Measurements from ENCODE around the gene DLAT. TPM values are rescaled to one million over a fixed set of nuclear protein-coding genes. Genes with fewer than 3 reads are reported as not detected.
"Not testable (repeated sequence)": the region's sequence is repeated elsewhere in the genome, so short reads cannot be mapped to it uniquely, and the experiment has no call there.

Gene DLAT
- total RNA-seq, 2 experiments from 2014 or later = 26.2 to 26.7 TPM

GRCh38 chr11:112013497-112014164, 11.6 kb upstream of the DLAT start:
- Mint-ChIP-seq H3K27ac (no peak overlapping the region), H3K9me3 (no peaks in the 10 kb centered on the region), H3K27me3 (peaks cover 14% of the 10 kb centered on the region), H3K4me3 (no peak overlapping the region), H3K36me3 (ENCODE audit: low read depth) (no peaks in the 10 kb centered on the region), H3K4me1 (no peaks in the 10 kb centered on the region)
- no peak for DNase-seq
- CTCF ChIA-PET = no interaction called here
- POLR2A ChIA-PET = no interaction called here

- Mint-ChIP-seq H3K27me3 (peaks cover under 1% of the 10 kb centered on the region), H3K4me1 (no peaks in the 10 kb centered on the region), H3K9me3 (no peaks in the 10 kb centered on the region), H3K4me3 (no peak overlapping the region), H3K36me3 (ENCODE audit: low read depth) (peaks cover 6% of the 10 kb centered on the region), H3K27ac (no peak overlapping the region)
- ChIA-PET CTCF (no interaction called here), POLR2A (interaction anchor here (1.3 kb wide), 1 partner anchor 13 kb away, joined by 3 read pairs; no protein-coding TSS in a partner anchor)
- no peak for DNase-seq
These were observed 9.0 kb upstream of the DLAT start for GRCh38 chr11:112016088-112016764.

- H3K27me3 Mint-ChIP-seq = no peaks in the 10 kb centered on the region
- H3K27ac Mint-ChIP-seq = no peak overlapping the region
- H3K4me1 Mint-ChIP-seq = no peaks in the 10 kb centered on the region
- CTCF ChIA-PET = no interaction called here
- no peaks in the 10 kb centered on the region for H3K9me3 Mint-ChIP-seq
- no peak overlapping the region for H3K4me3 Mint-ChIP-seq
- peaks cover 6% of the 10 kb centered on the region for H3K36me3 Mint-ChIP-seq (ENCODE audit: low read depth)
- no peak for DNase-seq
- POLR2A ChIA-PET = interaction anchor here (1.3 kb wide), 1 partner anchor 14 kb away, joined by 3 read pairs; no protein-coding TSS in a partner anchor
These were observed 8.3 kb upstream of the DLAT start for GRCh38 chr11:112016765-112017376.

GRCh38 chr11:112017538-112017937, 7.7 kb upstream of the DLAT start:
- H3K27me3 Mint-ChIP-seq = no peaks in the 10 kb centered on the region
- H3K36me3 Mint-ChIP-seq (ENCODE audit: low read depth) = peaks cover 6% of the 10 kb centered on the region
- H3K27ac Mint-ChIP-seq = no peak overlapping the region
- no peaks in the 10 kb centered on the region for H3K9me3 Mint-ChIP-seq
- CTCF ChIA-PET = no interaction called here
- DNase-seq = no peak
- H3K4me3 Mint-ChIP-seq = no peak overlapping the region
- H3K4me1 Mint-ChIP-seq = peaks cover 2% of the 10 kb centered on the region
- POLR2A ChIA-PET = interaction anchor here (1.3 kb wide), 1 partner anchor 15 kb away, joined by 3 read pairs; no protein-coding TSS in a partner anchor

- H3K27me3 Mint-ChIP-seq = no peaks in the 10 kb centered on the region
- no peak overlapping the region for H3K4me3 Mint-ChIP-seq
- peaks cover 6% of the 10 kb centered on the region for H3K36me3 Mint-ChIP-seq (ENCODE audit: low read depth)
- CTCF ChIA-PET = no interaction called here
- POLR2A ChIA-PET = no interaction called here
- peaks cover 11% of the 10 kb centered on the region for H3K4me1 Mint-ChIP-seq
- no peak overlapping the region for H3K27ac Mint-ChIP-seq
- H3K9me3 Mint-ChIP-seq = no peaks in the 10 kb centered on the region
- DNase-seq = no peak
These were observed 6.1 kb upstream of the DLAT start for GRCh38 chr11:112019066-112019465.

GRCh38 chr11:112023104-112023503, 2.1 kb upstream of the DLAT start:
- DNase-seq = no peak
- Mint-ChIP-seq H3K36me3 (ENCODE audit: low read depth) (peaks cover 18% of the 10 kb centered on the region), H3K27ac (no peak overlapping the region), H3K4me3 (peak overlapping the region; percentile 21), H3K9me3 (no peaks in the 10 kb centered on the region), H3K4me1 (peaks cover 23% of the 10 kb centered on the region), H3K27me3 (no peaks in the 10 kb centered on the region)
- CTCF ChIA-PET = interaction anchor here (0.6 kb wide), 1 partner anchor 91 kb away, joined by 4 read pairs; no protein-coding TSS in a partner anchor
- POLR2A ChIA-PET = no interaction called here

GRCh38 chr11:112024178-112024772, 933 bp upstream of the DLAT start:
- DNase-seq = no peak
- ChIA-PET CTCF (interaction anchor here (0.7 kb wide), 1 partner anchor 49 kb away, joined by 3 read pairs; no protein-coding TSS in a partner anchor), POLR2A (interaction anchor here (1.0 to 1.4 kb wide), 6 partner anchors 33 to 97 kb away, joined by 3 to 6 read pairs (median 4); partner anchors contain the start of genes SDHD and TIMM8B)
- Mint-ChIP-seq H3K27ac (peak overlapping the region; percentile 95), H3K27me3 (no peaks in the 10 kb centered on the region), H3K4me1 (peaks cover 27% of the 10 kb centered on the region), H3K9me3 (no peaks in the 10 kb centered on the region), H3K36me3 (ENCODE audit: low read depth) (peaks cover 25% of the 10 kb centered on the region), H3K4me3 (peak overlapping the region; percentile 97)

GRCh38 chr11:112025707-112026106, 499 bp downstream of the DLAT start:
- POLR2A ChIA-PET = interaction anchor here (0.7 to 1.1 kb wide), 4 partner anchors 49 to 99 kb away, joined by 3 to 6 read pairs (median 4); partner anchors contain the start of genes NKAPD1, SDHD and TIMM8B
- no peak for DNase-seq
- Mint-ChIP-seq H3K27ac (peak overlapping the region; percentile 95), H3K4me1 (peaks cover 27% of the 10 kb centered on the region), H3K36me3 (ENCODE audit: low read depth) (peaks cover 35% of the 10 kb centered on the region), H3K9me3 (no peaks in the 10 kb centered on the region), H3K4me3 (peak overlapping the region; percentile 97), H3K27me3 (no peaks in the 10 kb centered on the region)
- CTCF ChIA-PET = no interaction called here

GRCh38 chr11:112026784-112027410, 1.7 kb downstream of the DLAT start:
- H3K27ac Mint-ChIP-seq, H3K4me3 Mint-ChIP-seq, H3K9me3 Mint-ChIP-seq, POLR2A ChIA-PET, DNase-seq, CTCF ChIA-PET, H3K27me3 Mint-ChIP-seq: not testable (repeated sequence)
- peaks cover 27% of the 10 kb centered on the region for H3K4me1 Mint-ChIP-seq
- peaks cover 38% of the 10 kb centered on the region for H3K36me3 Mint-ChIP-seq (ENCODE audit: low read depth)

- DNase-seq = no peak
These were observed 4.3 kb downstream of the DLAT start for GRCh38 chr11:112029460-112029859.

GRCh38 chr11:112033902-112034301, 8.7 kb downstream of the DLAT start:
- no peak for DNase-seq
- Mint-ChIP-seq H3K27ac (no peak overlapping the region), H3K9me3 (no peaks in the 10 kb centered on the region), H3K36me3 (ENCODE audit: low read depth) (peaks cover 47% of the 10 kb centered on the region), H3K27me3 (no peaks in the 10 kb centered on the region), H3K4me3 (no peak overlapping the region), H3K4me1 (peaks cover 3% of the 10 kb centered on the region)
- ChIA-PET POLR2A (no interaction called here), CTCF (interaction anchor here (1.5 kb wide), 1 partner anchor 102 kb away, joined by 3 read pairs; no protein-coding TSS in a partner anchor)

More at GRCh38 chr11:112029460-112029859, 4.3 kb downstream of the DLAT start:
- POLR2A ChIA-PET = no interaction called here
- CTCF ChIA-PET = no interaction called here
- Mint-ChIP-seq H3K27ac (no peak overlapping the region), H3K27me3 (no peaks in the 10 kb centered on the region), H3K9me3 (no peaks in the 10 kb centered on the region), H3K36me3 (ENCODE audit: low read depth) (peaks cover 52% of the 10 kb centered on the region), H3K4me1 (peaks cover 13% of the 10 kb centered on the region), H3K4me3 (no peak overlapping the region)

- Mint-ChIP-seq H3K36me3 (ENCODE audit: low read depth) (peaks cover 40% of the 10 kb centered on the region), H3K4me1 (peaks cover 12% of the 10 kb centered on the region), H3K9me3 (no peaks in the 10 kb centered on the region), H3K4me3 (no peak overlapping the region), H3K27me3 (no peaks in the 10 kb centered on the region), H3K27ac (no peak overlapping the region)
- ChIA-PET POLR2A (interaction anchor here (0.6 kb wide), 1 partner anchor 9 kb away, joined by 3 read pairs; no protein-coding TSS in a partner anchor), CTCF (no interaction called here)
- DNase-seq = no peak
These were observed 12.3 kb downstream of the DLAT start for GRCh38 chr11:112037527-112037926.

All from activated CD4-positive, alpha-beta memory T cell treated with anti-CD3 and anti-CD28 coated beads, Interleukin-2, amount 10 ng/mL, durations not matched to agents 7 days and 5 days (primary cell).